NCI-H524 treated with DMSO at 0.1 percent for 48 hours (cell line): Measurements from ENCODE around the gene ZNF398.
"Not testable (repeated sequence)": the region's sequence is repeated elsewhere in the genome, so short reads cannot be mapped to it uniquely, and the experiment has no call there.

Experiments
- DNase-seq: peaks from one replicate; lab custom pipeline; 2025; lab: John Stamatoyannopoulos, UW

The ZNF398 gene

DNA sequence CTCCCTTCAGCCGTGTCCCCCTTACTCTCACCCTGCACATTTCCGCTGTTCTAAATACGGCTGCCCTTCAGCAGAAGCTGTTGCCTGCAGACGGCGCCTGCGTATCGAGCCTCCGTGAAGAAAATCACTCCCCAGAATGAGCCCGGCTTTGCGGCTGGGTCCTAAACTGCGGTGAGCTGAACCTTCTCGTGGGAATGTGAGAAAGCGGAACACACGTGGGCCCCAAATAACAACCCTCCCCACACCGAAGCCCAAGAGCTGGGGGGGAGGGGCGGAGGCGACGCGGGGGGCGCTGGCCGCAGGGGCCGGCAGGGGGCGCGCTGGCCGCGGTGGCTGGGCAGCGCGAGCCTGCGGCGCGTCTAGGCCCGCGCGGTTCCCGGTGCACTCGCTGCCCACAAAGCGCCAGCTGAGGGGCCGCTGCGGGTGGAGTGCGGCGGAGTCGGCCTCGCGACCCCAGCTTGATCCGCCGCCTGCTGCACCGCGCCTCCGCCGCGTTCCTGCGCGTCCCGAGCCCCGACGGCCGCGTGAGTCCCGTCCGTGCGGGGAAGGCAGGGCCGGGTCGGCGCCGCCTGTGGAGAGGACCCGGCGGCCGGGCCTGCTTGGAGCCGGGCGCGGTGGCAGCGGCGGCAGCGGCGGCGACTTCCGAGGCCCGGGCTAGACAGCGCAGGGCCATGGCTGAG, at the start of gene ZNF398:
TSS of gene ZNF398 (plus strand) at position 382 of the 680 bp plus-strand sequence. CDS start at position 672, 290 bp downstream.
- no peak for DNase-seq

GRCh38 chr7:149099058-149099457, 48.2 kb upstream of the ZNF398 start:
- DNase-seq, result no peak

DNA sequence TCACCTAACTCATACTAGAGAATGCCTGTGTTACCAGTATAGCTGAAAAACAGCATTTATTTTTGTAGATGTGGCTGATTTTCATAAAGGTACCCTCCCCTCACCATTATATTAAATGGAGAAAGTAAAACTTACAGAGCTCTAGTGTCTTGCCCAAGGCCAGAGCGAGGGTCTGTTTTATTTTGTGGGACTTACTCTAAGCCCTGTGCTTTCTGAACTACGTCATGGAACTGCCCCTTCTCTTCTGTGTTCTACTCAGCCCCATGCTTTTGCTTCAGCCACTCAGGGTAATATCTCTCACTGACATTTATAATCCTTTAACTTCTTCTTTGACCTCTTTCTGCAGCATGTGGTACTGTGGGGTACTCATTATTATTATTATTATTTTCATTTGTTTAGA, 46.4 kb upstream of the ZNF398 start:
- no peak for DNase-seq

DNA sequence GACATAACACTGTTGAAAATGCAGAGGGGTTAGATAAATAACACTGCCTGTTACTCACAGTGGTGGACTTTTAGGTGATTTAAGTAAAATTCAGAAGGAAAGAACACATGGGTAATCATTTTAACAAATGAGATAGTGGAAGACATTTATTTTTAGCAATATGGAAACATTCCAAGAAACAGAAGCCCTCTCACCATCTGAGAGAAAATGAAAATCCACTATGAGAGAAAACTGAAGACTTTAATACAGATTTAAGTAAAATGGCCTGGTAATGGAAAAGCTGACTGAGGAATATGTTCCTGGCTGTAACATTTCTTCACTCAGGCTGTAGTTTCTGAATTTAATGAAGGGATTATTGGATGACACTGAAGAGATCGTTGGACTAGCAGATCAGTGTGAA, 44.6 kb upstream of the ZNF398 start:
- no peak for DNase-seq

GRCh38 chr7:149103424-149103823, 43.8 kb upstream of the ZNF398 start:
- DNase-seq, result no peak

- DNase-seq, result no peak
Observed at GRCh38 chr7:149104214-149104613, 43.0 kb upstream of the ZNF398 start.

DNA sequence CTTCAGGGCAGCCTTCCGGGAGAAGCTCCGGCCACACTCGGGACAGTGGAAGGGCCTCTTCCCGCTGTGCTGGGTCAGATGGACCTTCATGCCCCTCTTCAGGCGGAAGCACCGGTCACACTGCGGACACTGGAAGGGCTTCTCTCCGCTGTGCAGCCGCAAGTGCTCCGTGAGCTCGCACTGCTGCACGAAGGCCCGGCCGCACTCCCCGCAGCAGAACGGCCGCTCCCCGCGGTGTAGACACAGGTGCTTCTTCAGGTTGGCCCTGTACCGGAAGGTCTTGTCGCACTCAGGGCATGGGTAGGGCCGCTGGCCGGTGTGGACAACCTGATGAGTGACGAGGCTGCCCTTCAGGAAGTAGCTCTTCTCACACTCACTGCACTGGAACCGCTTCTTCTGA, 42.5 kb upstream of the ZNF398 start:
- DNase-seq, result no peak

GRCh38 chr7:149109969-149110368, 37.3 kb upstream of the ZNF398 start:
- DNase-seq, result no peak

- no peak for DNase-seq
Observed at GRCh38 chr7:149125189-149125862, 21.9 kb upstream of the ZNF398 start.

GRCh38 chr7:149125863-149126661, 21.2 kb upstream of the ZNF398 start, which contains the start of gene ZNF425:
ZNF425 (minus strand) TSS chr7:149126324; CDS start chr7:149126213, 111 bp downstream.
- no peak for DNase-seq

- no peak for DNase-seq
Observed at GRCh38 chr7:149126662-149127266, 20.5 kb upstream of the ZNF398 start.

DNA sequence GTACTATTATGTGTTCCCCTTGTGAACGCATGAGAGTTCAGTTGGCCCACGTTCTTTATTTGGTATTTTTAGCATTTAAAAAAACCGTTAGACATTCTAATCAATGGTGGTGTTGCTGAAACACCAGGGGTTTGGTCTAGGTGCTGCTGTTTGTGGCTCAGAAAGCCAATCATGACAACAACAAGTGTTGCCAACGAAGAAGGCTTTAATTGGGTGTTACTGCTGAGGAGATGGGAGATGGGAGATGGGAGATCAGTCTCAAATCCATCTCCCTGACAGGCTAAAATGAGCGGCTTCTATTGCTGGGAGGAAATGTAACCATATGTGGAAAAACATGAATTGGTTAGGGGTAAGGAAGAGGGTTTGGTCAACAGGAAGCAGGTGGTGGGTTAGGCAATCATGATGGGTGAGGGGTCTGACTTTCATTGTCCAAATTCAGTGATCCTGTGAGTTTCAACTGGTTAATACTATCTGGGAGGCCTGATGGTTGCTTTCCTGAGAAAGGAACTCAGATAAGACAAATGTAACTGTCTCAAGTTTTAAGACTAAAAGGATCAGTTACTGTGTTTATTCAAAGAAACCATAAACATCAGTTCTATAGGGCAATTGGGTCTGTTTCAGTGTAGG, 16.6 kb upstream of the ZNF398 start:
- DNase-seq, result no peak

DNA sequence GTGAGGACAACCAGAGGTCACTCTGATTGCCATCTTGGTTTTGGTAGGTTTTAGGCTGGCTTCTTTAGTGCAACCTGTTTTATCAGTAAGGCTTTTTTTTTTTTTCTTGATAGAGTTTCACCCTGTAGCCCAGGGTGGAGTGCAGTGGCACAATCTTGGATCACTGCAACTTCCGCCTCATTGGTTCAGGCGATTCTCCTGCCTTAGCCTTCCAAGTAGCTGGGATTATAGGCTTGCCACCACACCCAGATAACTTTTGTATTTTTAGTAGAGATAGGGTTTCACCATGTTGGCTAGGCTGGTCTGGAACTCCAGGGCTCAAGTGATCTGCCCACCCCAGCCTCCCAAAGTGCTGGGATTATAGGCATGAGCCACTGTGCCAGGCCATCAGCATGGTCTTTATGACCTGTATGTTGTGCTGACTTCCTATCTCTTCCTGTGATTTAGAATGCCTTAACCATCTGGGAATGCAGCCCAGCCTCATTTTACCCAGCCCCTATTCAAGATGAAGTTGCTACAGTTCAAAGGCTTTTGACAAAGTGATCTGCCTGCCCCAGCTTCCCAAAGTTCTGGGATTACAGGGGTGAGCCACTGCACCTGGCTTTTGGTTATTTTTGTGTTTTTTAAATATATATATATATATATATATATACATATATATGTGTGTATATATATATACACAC, 14.1 kb upstream of the ZNF398 start:
- DNase-seq, result no peak

- no peak for DNase-seq
Observed at GRCh38 chr7:149136118-149136517, 11.1 kb upstream of the ZNF398 start.

GRCh38 chr7:149140831-149141230, 6.4 kb upstream of the ZNF398 start:
- DNase-seq, result no peak

- DNase-seq, result no peak
Observed at GRCh38 chr7:149141893-149142292, 5.4 kb upstream of the ZNF398 start.

GRCh38 chr7:149144436-149144922, 2.8 kb upstream of the ZNF398 start:
- not testable (repeated sequence) for DNase-seq

- DNase-seq, result no peak
Observed at GRCh38 chr7:149145031-149145845, 2.0 kb upstream of the ZNF398 start.

DNA sequence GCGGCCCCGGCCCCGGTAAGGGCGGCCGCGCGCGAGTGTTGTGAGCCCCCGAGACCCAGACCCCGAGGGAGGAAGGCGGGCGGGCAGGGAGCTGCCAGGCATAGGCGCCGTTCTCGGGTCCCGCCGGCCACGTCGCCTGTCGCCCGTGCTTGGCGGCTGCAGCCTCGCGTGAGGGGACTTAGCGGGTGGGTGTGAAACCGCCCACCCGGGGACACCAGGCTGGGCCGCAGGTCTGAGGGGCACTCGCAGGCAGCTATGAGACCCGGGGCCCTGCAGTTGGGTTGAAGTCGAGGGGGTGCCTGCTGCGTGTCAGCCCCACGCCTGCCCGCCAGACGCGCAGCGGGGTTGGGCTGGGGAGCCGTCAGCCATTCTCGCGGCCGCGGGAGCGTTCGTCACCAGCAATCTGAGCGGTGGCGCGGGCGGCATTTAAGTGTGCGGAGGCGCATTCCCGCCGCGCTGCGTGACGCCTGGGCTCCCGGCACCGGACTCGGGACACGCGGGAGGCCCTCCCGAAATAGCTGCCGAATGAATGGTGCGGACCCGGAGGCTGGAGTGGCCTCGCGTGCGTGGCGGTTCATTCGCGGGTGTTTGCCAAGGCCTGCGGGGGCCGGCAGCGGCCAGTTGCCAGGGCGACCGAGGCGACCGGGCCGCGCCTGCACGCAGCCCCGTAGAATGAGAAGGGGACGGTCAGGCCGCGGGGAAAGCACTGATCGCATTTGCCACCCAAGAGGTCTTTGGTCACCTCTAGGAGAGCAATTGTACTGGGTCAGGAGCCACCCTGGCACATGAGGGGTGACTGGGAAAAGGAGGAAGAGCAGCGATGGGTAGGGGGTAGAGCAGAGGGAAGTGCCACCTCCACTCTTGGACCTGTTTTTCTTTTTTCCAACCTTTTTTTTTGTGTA, 750 bp downstream of the ZNF398 start:
- DNase-seq, result no peak
